ENCODE data around the gene FOXI2.

The FOXI2 gene

DNA sequence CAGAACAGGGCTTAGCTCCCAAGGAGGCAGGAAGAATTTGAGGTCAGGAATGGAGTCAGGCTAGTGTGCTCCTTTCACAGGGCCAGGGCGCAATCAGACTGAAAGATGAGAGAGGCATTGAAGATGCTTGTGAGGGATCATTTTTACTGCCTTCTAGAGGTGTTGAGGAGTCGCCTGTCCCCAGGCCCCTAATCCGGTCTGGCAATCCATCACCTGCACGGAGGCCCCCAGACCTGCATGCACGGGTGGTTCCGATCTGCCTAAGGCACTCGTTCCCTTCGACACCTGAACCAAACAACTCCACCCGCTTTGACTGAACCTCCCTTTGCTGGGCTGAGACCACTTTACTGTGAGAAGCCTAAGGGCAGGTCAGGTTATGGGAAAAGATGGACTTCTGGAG lies 8.0 kb downstream of the FOXI2 start:
- no peak for DNase-seq

DNA sequence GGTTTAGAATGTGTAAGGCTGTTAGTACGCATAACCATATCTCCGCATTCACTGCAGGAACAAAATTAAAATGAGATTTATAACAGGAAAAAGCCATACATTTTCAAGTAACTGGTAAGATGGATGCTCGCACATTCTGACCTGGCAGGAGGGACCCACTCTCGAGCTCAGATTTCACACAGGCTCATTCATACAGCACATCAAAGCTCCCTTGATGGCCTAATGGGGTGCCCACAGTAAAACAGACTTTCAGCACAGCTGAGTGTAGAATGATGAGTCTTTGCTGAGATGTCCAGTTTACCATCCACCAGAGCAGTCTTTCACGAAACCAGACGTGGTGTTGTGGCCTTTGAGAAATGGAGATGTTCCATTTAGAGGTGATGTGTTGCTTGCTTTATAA lies 8.9 kb downstream of the FOXI2 start:
- DNase-seq, result no peak

DNA sequence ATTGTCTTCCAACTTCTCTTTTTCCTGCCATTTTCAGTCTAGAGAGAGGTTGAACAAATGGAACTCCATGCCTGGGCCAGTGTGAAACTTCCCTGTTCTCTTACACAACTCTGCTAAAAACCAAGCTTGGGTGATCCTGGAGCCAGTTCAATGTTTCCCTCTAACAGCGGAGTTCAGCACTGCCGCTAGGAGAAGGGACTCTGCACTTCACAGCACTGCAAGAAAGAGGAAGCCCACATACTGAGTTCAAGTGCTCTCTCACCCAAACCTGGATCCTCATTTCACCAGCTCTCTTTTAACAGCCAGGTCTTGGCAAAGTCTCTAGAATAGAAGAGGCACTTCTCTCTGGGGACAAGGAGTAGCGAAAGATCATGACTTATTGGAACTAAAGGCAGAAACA lies 18.8 kb downstream of the FOXI2 start:
- no peak for DNase-seq

DNA sequence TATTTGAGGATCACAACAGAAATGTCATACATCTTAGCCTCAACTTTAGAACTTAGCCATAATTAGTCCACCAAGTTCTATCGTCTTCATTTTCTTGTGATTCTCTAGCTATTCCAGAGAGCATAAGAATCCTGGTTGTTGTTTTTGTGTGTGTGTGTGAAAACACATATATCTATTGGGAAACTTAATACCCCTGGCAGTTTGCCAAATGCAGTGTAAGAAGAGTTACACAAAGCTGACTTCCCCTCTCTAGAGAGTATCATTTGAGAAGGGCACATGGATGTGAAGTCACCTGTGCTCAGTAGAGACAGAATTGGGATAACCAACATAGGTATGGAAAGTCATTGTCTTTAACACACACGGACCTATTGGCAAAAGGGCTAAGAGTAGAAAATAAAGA lies 19.3 kb downstream of the FOXI2 start:
- DNase-seq, result no peak

DNA sequence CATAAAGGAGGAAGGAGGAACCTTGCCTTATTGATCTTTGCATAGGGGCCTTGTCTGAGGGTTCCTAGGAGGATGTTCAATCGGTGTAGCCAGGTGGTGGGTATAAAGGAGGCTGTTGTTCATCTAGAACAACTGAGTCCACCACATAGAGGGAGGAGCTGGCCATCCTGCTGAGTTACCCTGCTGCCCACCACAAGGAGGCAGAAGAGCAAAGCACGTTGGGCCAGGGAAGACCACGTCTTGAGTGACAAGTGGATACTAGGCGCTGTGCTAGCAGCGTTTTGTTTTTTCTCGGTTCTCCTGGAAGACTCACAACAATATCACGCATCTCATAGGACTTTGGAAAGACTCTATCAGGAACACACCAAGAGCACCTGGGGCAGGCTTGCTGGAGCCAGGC lies 20.0 kb downstream of the FOXI2 start:
- DNase-seq, result no peak

DNA sequence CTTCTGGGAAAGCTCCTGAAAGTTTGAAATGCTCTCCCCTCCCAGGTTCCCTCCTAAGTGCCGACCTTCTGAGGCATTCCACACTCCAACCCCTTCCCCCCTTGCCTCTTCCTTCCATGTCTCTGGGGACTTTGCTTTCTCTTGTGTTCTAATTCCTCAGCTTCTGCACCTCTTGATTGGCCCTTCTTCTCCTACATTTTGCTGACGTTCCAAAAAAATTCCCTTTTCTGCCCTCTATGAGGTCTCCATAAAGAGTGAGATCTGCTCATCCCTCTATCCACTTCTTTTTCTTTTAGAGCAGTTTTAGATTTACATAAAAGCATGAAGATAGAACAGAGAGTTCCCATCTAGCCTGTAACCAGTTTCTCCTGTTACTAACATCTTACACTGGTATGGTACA lies 22.3 kb downstream of the FOXI2 start:
- DNase-seq, result no peak

DNA sequence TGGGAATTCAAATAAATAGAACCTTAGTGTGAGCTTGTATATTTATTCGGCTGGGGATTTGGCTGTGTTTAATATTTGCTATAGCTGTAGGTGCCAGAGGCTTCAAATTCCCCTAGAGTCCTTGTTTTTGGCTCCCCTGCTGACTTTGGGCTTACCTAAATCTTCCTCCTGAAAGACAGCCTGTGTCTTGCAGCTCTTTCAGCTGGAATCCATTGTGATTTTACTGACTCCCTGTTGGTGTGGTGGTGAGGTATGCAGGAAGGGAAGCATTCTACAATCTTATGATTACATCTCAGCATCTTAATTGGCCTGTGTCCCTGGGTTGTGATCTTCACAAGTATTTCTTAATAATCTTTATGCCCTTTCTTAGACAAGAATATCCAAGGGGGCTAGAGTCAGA lies 25.9 kb downstream of the FOXI2 start:
- no peak for DNase-seq

DNA sequence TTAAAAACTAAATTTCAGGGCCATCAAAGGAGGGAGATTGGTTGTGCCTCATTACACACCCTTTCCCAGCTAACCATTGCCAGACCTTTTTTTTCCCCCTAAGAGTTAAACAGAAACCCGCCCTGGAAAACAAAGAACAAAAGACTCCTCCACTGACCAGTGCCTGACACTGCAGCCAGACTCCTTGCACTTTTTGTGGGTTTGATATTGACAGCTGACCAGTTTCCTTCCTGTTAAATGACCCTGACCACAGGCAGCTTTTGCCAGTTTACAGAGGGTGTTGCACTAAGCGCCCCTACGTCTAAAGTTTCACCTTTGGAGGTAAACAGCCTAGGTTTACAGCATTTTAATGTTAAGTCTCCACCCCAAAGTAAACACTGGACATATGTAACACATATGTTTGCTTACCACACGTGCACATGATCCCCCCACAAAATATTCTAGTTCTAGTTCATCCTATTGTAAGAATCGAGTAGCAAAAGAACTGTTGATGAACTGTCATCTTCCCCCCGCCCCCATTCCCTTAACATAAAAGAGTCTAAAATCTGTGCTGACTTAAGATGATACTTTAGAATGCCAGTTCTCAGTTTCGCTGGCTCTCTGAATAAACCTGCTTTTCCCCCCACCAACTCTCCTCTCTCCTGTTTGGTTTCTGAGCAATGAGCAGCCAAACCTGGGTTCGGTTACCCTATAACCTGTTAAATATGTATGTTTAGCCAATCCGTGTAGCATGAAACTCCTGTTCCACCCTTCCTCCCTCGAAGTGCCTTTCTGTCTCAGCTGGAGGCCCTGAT lies 38.0 kb downstream of the FOXI2 start:
- no peak for DNase-seq

DNA sequence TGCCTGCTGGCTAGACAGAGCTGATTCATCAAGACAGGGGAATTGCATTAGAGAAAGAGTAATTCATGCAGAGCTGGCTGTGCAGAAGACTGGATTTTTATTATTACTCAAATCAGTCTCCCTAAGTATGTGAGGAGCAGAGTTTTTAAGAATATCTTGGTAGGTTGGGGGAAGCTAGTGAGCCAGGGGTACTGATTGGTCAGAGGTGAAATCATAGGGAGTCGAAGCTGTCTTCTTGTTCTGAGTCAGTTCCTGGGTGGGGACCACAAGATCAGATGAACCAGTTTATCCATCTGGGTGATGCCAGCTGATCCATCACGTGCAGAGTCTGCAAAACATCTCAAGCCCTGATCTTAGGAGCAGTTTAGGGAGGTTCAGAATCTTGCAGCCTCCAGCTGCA lies 39.8 kb downstream of the FOXI2 start:
- DNase-seq, result no peak

DNA sequence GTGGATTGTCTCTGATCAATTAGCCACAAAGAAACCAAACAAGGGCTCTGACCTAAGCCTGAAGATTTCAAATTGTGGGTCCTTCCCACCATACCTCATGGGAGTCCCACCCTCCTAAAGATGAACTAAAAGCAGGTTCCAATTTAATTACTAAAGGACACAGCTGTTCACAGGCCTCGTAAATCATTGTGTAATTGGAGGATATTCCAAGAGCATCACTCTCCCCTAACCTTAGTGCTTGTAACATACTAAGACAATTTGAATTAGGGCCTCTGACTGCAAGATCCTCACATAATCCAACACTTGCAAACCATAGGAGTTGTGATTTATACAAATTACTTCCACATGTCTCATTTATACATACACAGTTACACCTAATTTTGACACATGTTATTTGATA lies 44.4 kb downstream of the FOXI2 start:
- no peak for DNase-seq

DNA sequence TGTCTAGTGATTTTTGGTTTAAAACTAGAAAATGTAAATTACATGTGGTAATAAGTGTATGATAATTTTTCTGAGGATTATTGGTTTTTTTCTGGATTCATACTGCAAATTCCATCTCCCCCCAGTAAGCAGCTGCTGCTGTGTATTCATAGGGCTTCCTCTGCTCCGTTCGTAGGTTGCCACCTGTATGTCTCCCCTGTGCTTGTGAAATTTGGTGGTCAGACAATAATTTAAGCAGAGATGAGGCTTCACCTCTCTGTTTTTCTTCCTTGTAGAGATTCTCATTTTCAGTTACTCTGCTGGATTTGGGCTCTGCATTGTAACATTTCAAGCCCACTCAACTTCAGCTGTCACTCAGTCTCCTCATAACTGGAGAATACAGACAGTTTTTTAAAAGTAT lies 50.9 kb downstream of the FOXI2 start:
- no peak for DNase-seq

DNA sequence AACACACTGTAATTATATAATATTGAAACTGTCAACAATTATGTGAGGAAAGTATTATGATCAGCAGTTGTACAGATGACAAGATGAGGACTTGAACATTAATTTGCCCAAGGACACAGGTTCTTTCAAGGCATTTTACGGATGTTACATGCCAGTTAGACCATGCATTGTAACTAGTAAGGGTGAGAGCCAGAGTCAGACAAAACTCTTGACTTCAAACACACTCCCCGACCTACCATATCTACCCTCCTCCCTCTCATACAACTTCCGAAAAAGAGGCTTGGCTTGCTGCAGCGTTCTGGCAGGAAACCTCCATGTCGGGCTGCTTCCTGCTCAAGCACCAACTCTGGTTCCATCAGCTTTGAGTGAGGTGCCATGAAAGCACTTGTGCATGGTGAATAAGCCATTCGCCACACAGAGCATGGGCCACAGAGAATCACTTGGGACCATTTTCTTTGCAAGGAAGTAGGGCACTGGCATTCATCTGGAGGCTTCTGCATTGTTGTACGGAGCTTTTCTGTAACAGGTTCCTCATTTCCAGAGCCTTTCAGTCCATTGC lies 53.2 kb downstream of the FOXI2 start:
- no peak for DNase-seq
